SK-N-SH (cell line): ENCODE data around the gene KIAA0513. TPM values are rescaled to one million over a fixed set of nuclear protein-coding genes. Genes with fewer than 3 reads are reported as not detected.

Source experiments
- CTCF ChIA-PET: fragments of 300-600, 350-600 bp; formaldehyde crosslinking; extraction: SDS; loops from one replicate; lab custom pipeline; 2021; lab: Yijun Ruan, JAX
- POLR2A ChIA-PET: fragments of 350-600 bp; sonication (Branson Sonifier 250); formaldehyde crosslinking; extraction: SDS; loops from one replicate; lab custom pipeline; 2020; ENCODE audit warnings: antibody characterized with exemption, inconsistent platforms; lab: Yijun Ruan, JAX
- DNase-seq: peaks from one replicate; pipeline ENCODE4 v3.0.0; 2012
- H2AFZ ChIP-seq: fragments of 200-600 bp; sonication (generic); 2 replicates; pipeline ENCODE4 v1.8.1; 2016; ENCODE audit warnings: antibody characterized with exemption, mild to moderate bottlenecking, low read depth
- H3F3A ChIP-seq: fragments of 200-600 bp; sonication (generic); replicated peaks from 2 replicates; pipeline ENCODE3; 2016; ENCODE audit warnings: antibody characterized with exemption, mild to moderate bottlenecking; ENCODE audit not compliant: insufficient read depth
- H3K27ac ChIP-seq, 2 experiments: fragments of 200-500 bp in 1 of 2; fragments of 200-600 bp in 1 of 2; sonication (Bioruptor generic) in 1 of 2; sonication (generic), shearing (Covaris generic) in 1 of 2; 2 replicates each; pipeline versions ENCODE4 v1.5.1 to v1.6.1; 2014 to 2016; ENCODE audit warnings: low read depth in 2 of 2, inconsistent platforms in 1 of 2, low read length in 1 of 2, mild to moderate bottlenecking in 1 of 2, mixed read lengths in 1 of 2
- H3K27me3 ChIP-seq: fragments of 200-600 bp; sonication (generic), shearing (Covaris generic); 2 replicates; pipeline ENCODE4 v1.6.1; 2016; ENCODE audit warnings: mixed run types; ENCODE audit not compliant: insufficient read depth
- H3K36me3 ChIP-seq, 2 experiments: fragments of 200-500 bp in 1 of 2; fragments of 200-600 bp in 1 of 2; sonication (Bioruptor generic) in 1 of 2; sonication (generic) in 1 of 2; replicated peaks in 1 of 2; 2 replicates each; pipeline versions ENCODE3 to v1.5.1; 2014 to 2016; ENCODE audit warnings: low read length in 1 of 2, mild to moderate bottlenecking in 1 of 2; ENCODE audit not compliant: insufficient read depth in 2 of 2, control insufficient read depth in 1 of 2
- H3K4me1 ChIP-seq, 2 experiments: fragments of 200-500 bp in 1 of 2; fragments of 200-600 bp in 1 of 2; sonication (Bioruptor generic) in 1 of 2; sonication (generic), shearing (Covaris generic) in 1 of 2; 2 replicates each; pipeline versions ENCODE4 v1.5.1 to v1.6.1; 2014 to 2016; ENCODE audit warnings: low read depth in 1 of 2, low read length in 1 of 2, mixed run types in 1 of 2; ENCODE audit not compliant: insufficient read depth in 2 of 2, control insufficient read depth in 1 of 2
- H3K4me2 ChIP-seq: fragments of 200-600 bp; sonication (generic), shearing (Covaris generic); 2 replicates; pipeline ENCODE4 v1.6.1; 2017; ENCODE audit warnings: mixed run types
- H3K4me3 ChIP-seq, 2 experiments: fragments of 200-500 bp in 1 of 2; fragments of 200-600 bp in 1 of 2; sonication (Bioruptor generic) in 1 of 2; sonication (generic), shearing (Covaris generic) in 1 of 2; 2 replicates each; pipeline versions ENCODE4 v1.5.1 to v1.8.1; 2014 to 2016; ENCODE audit warnings: low read depth in 2 of 2, inconsistent platforms in 1 of 2, low read length in 1 of 2, mild to moderate bottlenecking in 1 of 2, mixed read lengths in 1 of 2, moderate library complexity in 1 of 2
- H3K79me2 ChIP-seq: fragments of 200-600 bp; sonication (generic); 2 replicates; pipeline ENCODE4 v1.8.1; 2017; ENCODE audit warnings: mild to moderate bottlenecking; ENCODE audit not compliant: insufficient read depth
- H3K9ac ChIP-seq: fragments of 200-600 bp; sonication (generic); 2 replicates; pipeline ENCODE4 v1.6.1; 2017; ENCODE audit warnings: mixed run types
- H3K9me2 ChIP-seq: fragments of 200-600 bp; sonication (generic); 2 replicates; pipeline ENCODE4 v1.6.1; 2017; ENCODE audit warnings: mixed run types
- H3K9me3 ChIP-seq: fragments of 200-600 bp; sonication (generic); 2 replicates; pipeline ENCODE4 v1.6.1; 2017; ENCODE audit warnings: mixed run types, mild to moderate bottlenecking, moderate library complexity
- H4K20me1 ChIP-seq: fragments of 200-600 bp; sonication (generic); 2 replicates; pipeline ENCODE4 v1.6.1; 2017; ENCODE audit warnings: mild to moderate bottlenecking, mixed run types; ENCODE audit not compliant: insufficient read depth
- CHD2 ChIP-seq: fragments of 150-350 bp; IDR thresholded peaks from 2 replicates; pipeline ENCODE4 v1.6.1; 2018; ENCODE audit warnings: low read length; ENCODE audit not compliant: partially characterized antibody
- ELF1 ChIP-seq: IDR thresholded peaks from 2 replicates; pipeline ENCODE4 v1.4.0; 2012
- EZH2phosphoT487 ChIP-seq: fragments of 200-600 bp; sonication (generic); IDR thresholded peaks from 2 replicates; pipeline ENCODE4 v1.6.1; 2017; ENCODE audit warnings: low read depth, mixed run types, mild to moderate bottlenecking, antibody characterized with exemption, moderate library complexity, borderline replicate concordance
- FOSL2 ChIP-seq: IDR thresholded peaks from 2 replicates; pipeline ENCODE4 v1.4.0; 2012; ENCODE audit warnings: low read depth, mild to moderate bottlenecking, moderate library complexity, borderline replicate concordance
- GATA2 ChIP-seq: sonication (generic); formaldehyde crosslinking; IDR thresholded peaks from 2 replicates; pipeline ENCODE4 v1.5.0; 2020; ENCODE audit warnings: mild to moderate bottlenecking, missing genetic modification reagents
- IRF3 ChIP-seq: fragments of 150-350 bp; IDR thresholded peaks from 2 replicates; pipeline ENCODE4 v1.6.1; 2016; ENCODE audit warnings: mild to moderate bottlenecking, low read depth, low read length
- MAX ChIP-seq: IDR thresholded peaks from 2 replicates; pipeline ENCODE4 v1.4.0; 2012; ENCODE audit warnings: low read depth
- MXI1 ChIP-seq: IDR thresholded peaks from 2 replicates; pipeline ENCODE4 v1.6.1; 2012; ENCODE audit warnings: mild to moderate bottlenecking, low read depth, low read length, improper control_type of control experiment
- NFIC ChIP-seq: IDR thresholded peaks from 2 replicates; pipeline ENCODE4 v1.4.0; 2012; ENCODE audit warnings: borderline replicate concordance
- RAD21 ChIP-seq: IDR thresholded peaks from 2 replicates; pipeline ENCODE4 v1.6.1; 2012; ENCODE audit warnings: mild to moderate bottlenecking, low read length
- RFX5 ChIP-seq: IDR thresholded peaks from 2 replicates; pipeline ENCODE4 v1.6.1; 2012; ENCODE audit warnings: mild to moderate bottlenecking, improper control_type of control experiment, low read length
- RXRA ChIP-seq: IDR thresholded peaks from 2 replicates; pipeline ENCODE4 v1.4.0; 2012; ENCODE audit warnings: low read depth, mild to moderate bottlenecking, borderline replicate concordance
- TAF1 ChIP-seq: IDR thresholded peaks from 2 replicates; pipeline ENCODE4 v1.6.1; 2012; ENCODE audit warnings: low read depth, mild to moderate bottlenecking, low read length, moderate library complexity, borderline replicate concordance
- TEAD4 ChIP-seq: IDR thresholded peaks from 2 replicates; pipeline ENCODE4 v1.4.0; 2012; ENCODE audit warnings: mild to moderate bottlenecking, borderline replicate concordance; ENCODE audit not compliant: insufficient read depth
- USF2 ChIP-seq: fragments of 150-350 bp; IDR thresholded peaks from 2 replicates; pipeline ENCODE4 v1.6.1; 2017; ENCODE audit warnings: antibody characterized with exemption, low read length, low read depth, borderline replicate concordance
- YY1 ChIP-seq: IDR thresholded peaks from 2 replicates; pipeline ENCODE4 v1.4.0; 2012; ENCODE audit warnings: low read depth, mild to moderate bottlenecking
- ZBTB33 ChIP-seq: IDR thresholded peaks from 2 replicates; pipeline ENCODE4 v1.4.0; 2012; ENCODE audit warnings: low read depth, borderline replicate concordance
- WGBS: methylation state at CpG from one replicate; pipeline ENCODE4 v1.1.6; 2017; ENCODE audit warnings: low lambda C conversion rate; 5-methylcytosine and 5-hydroxymethylcytosine counted together
- polyA plus RNA-seq, 3 experiments: library from polyadenylated mRNA; depleted of rRNA; stranded (reverse); fragments of >200 nt; gene quantifications; 2 replicates each; pipeline ENCODE4 v1.2.3, GENCODE V29; 2012

KIAA0513 gene
- polyA plus RNA-seq, 1 of the 3 experiments (the other 2 are of a cell fraction), result 6.5 TPM

GRCh38 chr16:84982434-84982833 lies 45.2 kb upstream of the KIAA0513 start:
- ChIA-PET POLR2A (interaction anchor here (0.6 kb wide), 1 partner anchor 9 kb away, joined by 3 read pairs; no protein-coding TSS in a partner anchor), CTCF (interaction anchor here (0.9 to 3.2 kb wide), 5 partner anchors 8 to 245 kb away, joined by 3 to 41 read pairs (median 3); no protein-coding TSS in a partner anchor)
- Histone ChIP-seq H3K27ac (no peak overlapping the region), H4K20me1 (no peaks in the 10 kb centered on the region), H3K4me1 (peaks cover 4 to 25% of the 10 kb centered on the region in 2 experiments; a peak in 3 of 4 replicates), H3K4me3 (no peak overlapping the region), H3K9ac (no peak overlapping the region), H3K4me2 (no peak overlapping the region), H3K27me3 (no peaks in the 10 kb centered on the region), H3F3A (peaks cover 22% of the 10 kb centered on the region), H3K9me2 (no peaks in the 10 kb centered on the region), H2AFZ (no peak overlapping the region), H3K36me3 (peaks cover 34 to 36% of the 10 kb centered on the region in 2 experiments), H3K79me2 (peaks cover 72% of the 10 kb centered on the region), H3K9me3 (no peaks in the 10 kb centered on the region)
- WGBS, result 91% methylated on average over 9 of the region's 9 CpGs
- no peak for DNase-seq
- no peak for TF ChIP-seq MXI1
- no peak for TF ChIP-seq TAF1
- TF ChIP-seq FOSL2, result no peak
- no peak for TF ChIP-seq TEAD4
- TF ChIP-seq GATA2 (CRISPR knock-in tag), result no peak
- TF ChIP-seq RFX5, result no peak
- no peak for TF ChIP-seq ZBTB33

GRCh38 chr16:84985079-84986065 lies 42.2 kb upstream of the KIAA0513 start:
- peak overlapping the region; percentile 47; the same call in 1 of the 2 replicates for H3K9ac ChIP-seq
- H2AFZ ChIP-seq, result no peak overlapping the region
- H3K27ac ChIP-seq, result peak overlapping the region; percentile 67 to 96
- CTCF ChIA-PET, result interaction anchor here (1.0 kb wide), 1 partner anchor 474 kb away, joined by 3 read pairs; no protein-coding TSS in a partner anchor
- no peak overlapping the region for H3K4me3 ChIP-seq
- peak overlapping the region; percentile 74; the same call in 1 of the 2 replicates for H3K4me2 ChIP-seq
- peaks cover 4 to 16% of the 10 kb centered on the region in 2 experiments; a peak in 3 of 4 replicates for H3K4me1 ChIP-seq
- no peaks in the 10 kb centered on the region for H3K9me3 ChIP-seq
- no peaks in the 10 kb centered on the region for H3K9me2 ChIP-seq
- no peaks in the 10 kb centered on the region for H4K20me1 ChIP-seq
- POLR2A ChIA-PET, result no interaction called here
- H3K79me2 ChIP-seq, result peaks cover 77% of the 10 kb centered on the region
- H3K27me3 ChIP-seq, result no peaks in the 10 kb centered on the region
- WGBS, result 67% methylated on average over 15 of the region's 15 CpGs
- DNase-seq, result no peak
- H3F3A ChIP-seq, result peaks cover 15% of the 10 kb centered on the region
- H3K36me3 ChIP-seq, result peaks cover 38 to 41% of the 10 kb centered on the region in 2 experiments
- no peak for TF ChIP-seq CHD2
- TF ChIP-seq TEAD4, result no peak
- TF ChIP-seq USF2, result no peak
- no peak for TF ChIP-seq RAD21
- TF ChIP-seq RXRA, result peak; percentile 94
- no peak for TF ChIP-seq MAX
- no peak for TF ChIP-seq NFIC
- TF ChIP-seq FOSL2, result peak; percentile 89
- TF ChIP-seq ELF1, result no peak
- TF ChIP-seq ZBTB33, result no peak
- no peak for TF ChIP-seq EZH2phosphoT487
- no peak for TF ChIP-seq YY1
- TF ChIP-seq IRF3, result no peak
- TF ChIP-seq RFX5, result no peak
